Measurements from ENCODE around the gene DPCD. TPM values are rescaled to one million over a fixed set of nuclear protein-coding genes. Genes with fewer than 3 reads are reported as not detected.

Gene DPCD
- total RNA-seq, 2 donors from 2014 or later = 9.2 to 16.6 TPM

DNA sequence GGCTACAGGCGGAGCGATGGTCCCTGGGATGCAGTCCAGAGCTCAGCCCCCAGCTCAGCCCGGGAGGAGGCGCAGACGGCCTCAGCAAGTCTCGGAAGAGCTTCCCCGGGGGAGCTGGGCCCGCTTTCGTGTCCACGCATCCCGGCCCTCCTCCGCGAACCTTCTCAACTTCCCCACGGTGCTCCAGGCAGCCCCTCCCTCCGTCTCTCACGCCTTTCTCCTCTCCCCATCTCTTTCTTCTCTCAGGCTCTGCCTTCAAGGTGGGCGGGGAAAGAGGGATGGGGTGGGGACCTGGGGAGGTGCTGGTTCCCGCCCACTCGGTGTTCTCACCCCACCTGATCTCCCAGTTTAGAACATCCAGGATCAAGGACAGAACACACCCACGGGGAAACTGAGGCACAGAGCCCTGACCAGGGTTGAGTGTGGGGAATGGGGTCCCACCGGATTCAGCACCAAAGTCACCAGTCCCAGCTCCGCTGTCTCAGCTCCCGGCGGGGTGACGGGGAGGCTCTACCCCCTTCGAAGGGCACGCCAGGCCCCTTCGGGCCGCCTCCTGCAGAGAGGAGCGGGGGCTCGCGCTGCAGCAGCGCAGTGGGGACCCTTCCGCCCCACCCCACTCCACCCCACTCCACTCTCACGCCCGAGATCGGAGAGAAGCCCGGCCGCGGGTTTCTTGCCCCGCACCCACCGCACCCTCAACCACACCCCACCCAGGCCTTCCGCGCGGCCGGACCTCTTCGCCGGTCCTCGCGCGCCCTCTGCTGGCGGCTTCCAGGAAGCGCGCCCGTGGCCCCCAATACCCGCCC is 18.3 kb upstream of the DPCD start:
- ATAC-seq (peak; percentile 79), DNase-seq (peak; percentile 77 to 88 (median 80))
- Histone ChIP-seq H3K36me3 (replicated peaks in 1 of 2; ENCODE audit: insufficient read depth in 1 of 2, low read depth in 2 of 2) (no peaks in the 10 kb centered on the region), H3K4me1 (peaks cover 26% of the 10 kb centered on the region), H3K9me3 (peaks cover 0 to 9% (median 0%) of the 10 kb centered on the region in 3 donors), H3K4me3 (no peak overlapping the region), H3K27me3 (peaks cover 0 to 19% of the 10 kb centered on the region in 2 donors), H3K27ac (no peak overlapping the region)
- TF ChIP-seq CTCF (IDR thresholded peaks at IDR 0.05) (peak; percentile 66 to 94 (median 88)), POLR2A (IDR thresholded peaks at IDR 0.05) (no peak)
- WGBS, 2 donors = 1 to 3% methylated on average over 39 to 53 of the region's 56 CpGs
- intact Hi-C loops (cut with DNase I) = loop anchor here (5.0 to 10.0 kb wide), 2 partner anchors 295 to 353 kb away; no protein-coding TSS in a partner anchor

- intact Hi-C loops (cut with DNase I) = no loop called here
- H3K36me3 ChIP-seq (replicated peaks in 1 of 2; ENCODE audit: insufficient read depth in 1 of 2, low read depth in 2 of 2) = no peaks in the 10 kb centered on the region
- H3K27me3 ChIP-seq = peaks cover 0 to 16% of the 10 kb centered on the region in 2 donors
- ATAC-seq = peak; percentile 47
- peak in 3 of 4 donors; percentile 16 to 31 (median 27) for DNase-seq
- 2 to 8% methylated on average over 13 to 32 of the region's 37 CpGs for WGBS, 2 donors
- no peak overlapping the region for H3K27ac ChIP-seq
- peaks cover 0 to 9% (median 0%) of the 10 kb centered on the region in 3 donors for H3K9me3 ChIP-seq
- peak in 2 of 7 experiments; percentile 0 to 18 for TF ChIP-seq CTCF (IDR thresholded peaks at IDR 0.05)
- TF ChIP-seq POLR2A (IDR thresholded peaks at IDR 0.05) = no peak
- H3K4me3 ChIP-seq = no peak overlapping the region
- H3K4me1 ChIP-seq = peaks cover 26% of the 10 kb centered on the region
Measured at GRCh38 chr10:101570428-101571270, 17.5 kb upstream of the DPCD start.

- H3K9me3 ChIP-seq = peaks cover 0 to 9% (median 0%) of the 10 kb centered on the region in 3 donors
- ATAC-seq (no peak), DNase-seq (peak in 1 of 4 donors; percentile 7)
- peaks cover 0 to 16% of the 10 kb centered on the region in 2 donors for H3K27me3 ChIP-seq
- 58 to 64% methylated on average over 5 to 8 of the region's 8 CpGs for WGBS, 2 donors
- intact Hi-C loops (cut with DNase I) = no loop called here
- H3K36me3 ChIP-seq (replicated peaks in 1 of 2; ENCODE audit: insufficient read depth in 1 of 2, low read depth in 2 of 2) = no peaks in the 10 kb centered on the region
- H3K4me3 ChIP-seq = no peak overlapping the region
- peaks cover 23% of the 10 kb centered on the region for H3K4me1 ChIP-seq
- TF ChIP-seq CTCF (IDR thresholded peaks at IDR 0.05) (no peak), POLR2A (IDR thresholded peaks at IDR 0.05) (no peak)
- H3K27ac ChIP-seq = no peak overlapping the region
Measured at GRCh38 chr10:101571271-101571925, 16.7 kb upstream of the DPCD start.

GRCh38 chr10:101572126-101572525 is 16.0 kb upstream of the DPCD start:
- Histone ChIP-seq H3K9me3 (peaks cover 0 to 9% (median 0%) of the 10 kb centered on the region in 3 donors), H3K36me3 (replicated peaks in 1 of 2; ENCODE audit: insufficient read depth in 1 of 2, low read depth in 2 of 2) (no peaks in the 10 kb centered on the region), H3K27ac (no peak overlapping the region), H3K4me3 (no peak overlapping the region), H3K27me3 (peaks cover 0 to 14% of the 10 kb centered on the region in 2 donors), H3K4me1 (peaks cover 19% of the 10 kb centered on the region)
- intact Hi-C loops (cut with DNase I) = no loop called here
- no peak for ATAC-seq
- TF ChIP-seq POLR2A (IDR thresholded peaks at IDR 0.05) (no peak), CTCF (IDR thresholded peaks at IDR 0.05) (no peak)
- DNase-seq = peak in 1 of 4 donors; percentile 6
- 85 to 89% methylated on average over 6 to 7 of the region's 7 CpGs for WGBS, 2 donors
